NCI-H460 (cell line): ENCODE data around the gene TNFRSF19. TPM values are rescaled to one million over a fixed set of nuclear protein-coding genes. Genes with fewer than 3 reads are reported as not detected.

Source experiments
- DNase-seq: peaks from one replicate; pipeline ENCODE4 v3.0.0-alpha.2; 2016; ENCODE audit warnings: low read depth; ENCODE audit errors: extremely low read depth
- total RNA-seq: library from RNA; depleted of rRNA; stranded (reverse); fragments of >200 nt; shearing (Covaris generic); gene quantifications from 2 replicates; pipeline ENCODE4 v1.2.3, GENCODE V29; 2014

Gene TNFRSF19
- total RNA-seq, 1 experiment from 2014 or later = 31.3 TPM

DNA sequence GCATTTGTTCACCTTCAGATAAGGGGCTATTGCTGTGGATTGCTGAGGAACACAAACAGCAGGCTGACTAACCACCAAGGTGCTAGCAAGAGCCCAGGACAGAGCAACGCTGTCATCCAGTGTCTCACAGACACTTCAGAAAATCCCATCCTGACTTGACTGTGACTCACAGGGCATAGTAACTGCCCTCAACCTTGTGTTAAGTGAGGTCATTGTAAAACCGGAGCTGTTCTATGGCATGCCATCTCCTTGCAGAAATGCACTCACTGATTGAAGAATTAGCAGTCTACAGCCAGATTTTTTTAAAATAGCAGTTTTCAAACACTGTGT lies 51.1 kb downstream of the TNFRSF19 start:
- DNase-seq = peak; percentile 37

DNA sequence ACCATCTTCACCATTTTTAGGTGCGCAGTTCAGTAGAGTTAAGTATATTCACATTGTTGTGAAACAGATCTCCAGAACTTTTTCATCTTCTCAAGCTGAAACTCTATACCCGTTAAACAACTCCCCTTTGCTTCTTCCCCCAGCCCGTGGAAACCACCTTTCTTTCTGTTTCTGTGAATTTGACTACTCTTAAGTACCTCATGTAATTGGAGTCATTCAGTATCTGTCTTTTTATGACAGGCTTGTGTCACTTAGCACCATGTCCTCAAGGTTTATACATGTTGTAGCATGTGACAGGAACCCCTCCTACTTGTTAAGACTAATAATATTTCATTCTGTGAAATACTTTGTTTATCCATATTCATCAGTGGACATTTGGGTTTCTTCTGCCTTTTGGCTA lies 52.8 kb downstream of the TNFRSF19 start:
- no peak for DNase-seq

DNA sequence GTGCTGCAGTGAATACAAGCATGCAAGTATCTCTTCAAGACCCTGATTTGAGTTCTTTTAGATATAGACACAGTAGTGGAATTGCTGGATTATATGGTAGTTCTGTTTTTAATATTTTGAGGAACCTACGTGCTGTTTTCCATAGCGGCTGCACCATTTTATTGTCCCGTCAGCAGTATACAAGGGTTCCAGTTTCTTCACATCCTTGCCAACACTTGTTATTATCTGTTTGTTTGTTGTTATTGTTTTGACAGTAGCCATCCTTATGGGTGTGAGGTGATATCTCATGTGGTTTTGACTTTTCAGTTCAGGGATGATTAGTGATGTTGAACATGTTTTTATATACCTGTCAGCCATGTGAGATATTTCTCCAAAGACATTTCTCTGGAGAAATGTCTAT lies 53.2 kb downstream of the TNFRSF19 start:
- no peak for DNase-seq

DNA sequence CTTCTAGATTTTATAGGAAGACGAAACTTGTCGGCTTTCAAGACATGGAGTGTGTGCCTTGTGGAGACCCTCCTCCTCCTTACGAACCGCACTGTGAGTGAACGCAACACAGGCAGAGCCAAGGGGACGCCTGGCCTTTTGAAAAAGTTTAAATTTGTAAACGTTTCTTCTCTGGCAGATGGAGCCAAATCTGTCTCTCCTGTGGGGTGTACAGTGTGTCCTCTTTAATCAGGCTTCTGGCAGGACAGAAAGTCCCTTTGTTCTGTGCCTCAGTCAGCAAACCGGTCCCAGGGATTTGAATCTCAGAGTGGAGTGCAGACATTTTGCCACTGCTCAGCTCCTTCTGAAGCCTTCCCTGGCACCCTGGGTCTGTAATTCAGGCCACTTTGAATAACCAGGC lies 56.5 kb downstream of the TNFRSF19 start:
- no peak for DNase-seq

DNA sequence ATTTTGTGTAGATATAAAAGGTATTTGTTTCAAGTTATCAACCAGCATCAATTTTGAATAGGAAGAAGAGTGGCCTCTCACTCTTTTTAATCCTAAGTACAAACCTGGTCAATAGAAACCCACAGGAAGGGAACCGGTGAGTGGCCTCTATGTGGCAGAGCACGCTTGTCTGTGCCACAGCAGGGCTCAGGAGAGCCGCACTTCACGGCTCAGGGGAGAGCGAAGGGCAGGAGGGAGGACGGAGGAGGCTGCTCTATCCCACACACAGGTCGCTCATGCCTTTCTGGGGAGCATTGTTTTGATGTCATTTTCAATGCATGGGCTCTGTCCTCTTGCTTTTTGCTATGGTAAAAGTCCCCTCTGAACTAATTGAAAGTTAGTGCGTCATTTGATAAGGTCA lies 57.2 kb downstream of the TNFRSF19 start:
- no peak for DNase-seq

DNA sequence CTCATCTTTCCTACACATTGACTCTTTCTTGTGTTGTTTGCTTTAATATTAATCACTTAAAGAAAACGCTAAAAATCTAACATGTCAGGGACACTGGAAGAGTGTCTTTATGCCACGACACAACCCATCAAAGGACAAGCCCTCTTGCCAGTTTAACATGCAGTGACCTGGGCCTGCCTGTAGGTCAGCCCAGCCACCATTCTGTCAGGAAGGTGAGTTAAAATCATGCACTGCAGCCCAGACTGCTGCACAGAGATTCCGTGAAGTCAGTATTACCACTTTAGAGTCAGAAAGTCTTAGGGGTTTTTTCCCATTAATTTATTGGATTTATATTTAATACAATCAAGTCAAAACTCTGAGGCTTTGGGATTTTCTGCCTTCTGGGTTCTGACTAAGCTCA lies 58.0 kb downstream of the TNFRSF19 start:
- no peak for DNase-seq

DNA sequence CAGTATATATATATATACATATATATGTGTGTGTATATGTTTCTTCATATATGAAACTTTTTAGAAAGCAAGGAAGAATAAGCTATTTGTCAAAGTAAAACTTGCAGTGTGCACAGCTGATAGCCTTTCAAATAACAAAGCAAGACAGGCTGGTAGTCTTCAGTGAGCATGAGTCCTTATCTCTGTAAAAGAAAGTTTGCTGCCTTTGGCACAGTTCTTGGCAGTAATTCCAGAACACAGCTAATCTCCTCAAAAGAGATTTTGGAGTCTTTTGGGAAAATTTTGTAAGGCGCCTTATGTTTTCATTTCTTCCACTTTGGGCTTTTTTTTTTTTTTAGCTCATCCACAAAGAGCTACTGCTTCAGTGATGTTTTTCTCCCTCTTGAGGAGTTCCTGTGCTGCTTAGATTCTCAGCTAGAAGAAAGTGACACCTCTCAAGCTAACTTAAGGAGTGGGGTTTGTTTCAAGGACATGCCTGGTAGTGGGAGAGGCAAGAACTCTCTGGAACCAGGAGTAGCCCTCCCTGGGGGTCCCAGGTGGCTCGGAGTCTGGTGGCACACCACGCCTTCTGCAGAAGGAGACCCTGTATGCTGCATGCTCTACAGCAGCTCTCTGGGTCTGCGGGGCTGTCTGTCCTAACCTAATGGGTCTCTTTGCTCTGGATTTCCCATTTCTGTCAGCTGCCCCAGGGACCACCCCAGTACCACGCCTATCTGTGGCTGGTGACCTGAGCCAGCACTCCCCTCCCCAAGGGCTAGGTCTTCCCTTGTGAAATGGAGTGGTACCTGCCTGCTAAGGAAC lies 58.8 kb downstream of the TNFRSF19 start:
- DNase-seq = no peak

DNA sequence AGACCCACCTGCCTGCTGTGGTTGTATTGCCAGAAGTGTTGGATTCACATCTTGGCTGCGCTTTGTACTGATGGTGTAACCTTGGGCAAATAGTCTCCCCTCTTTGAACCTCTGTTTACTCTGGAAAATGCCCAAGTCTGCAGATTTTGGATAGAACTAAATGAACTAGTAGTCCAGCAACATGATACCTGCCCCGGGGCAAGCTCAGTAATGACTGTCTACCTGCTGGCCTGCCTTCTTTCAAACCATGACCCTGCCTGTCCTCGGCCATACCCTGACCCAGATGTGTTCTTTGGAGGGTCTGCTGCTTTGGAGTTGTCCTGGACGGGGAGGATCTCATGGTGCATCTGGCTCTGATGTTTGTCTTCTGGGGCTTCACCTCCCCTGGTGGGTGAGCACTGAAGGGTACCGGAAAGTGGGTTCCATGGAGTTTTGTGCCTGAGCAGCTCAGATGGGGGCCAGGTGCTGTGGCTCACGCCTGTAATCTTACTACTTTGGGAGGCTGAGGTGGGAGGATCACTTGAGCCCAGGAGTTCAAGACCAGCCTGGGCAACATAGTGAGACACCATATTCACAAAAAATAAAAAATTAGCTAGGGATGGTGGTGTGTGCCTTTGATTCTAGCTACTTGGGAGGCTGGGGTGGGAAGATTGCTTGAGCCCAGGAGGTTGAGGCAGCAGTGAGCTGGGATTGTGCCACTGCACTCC lies 59.5 kb downstream of the TNFRSF19 start:
- DNase-seq = no peak

DNA sequence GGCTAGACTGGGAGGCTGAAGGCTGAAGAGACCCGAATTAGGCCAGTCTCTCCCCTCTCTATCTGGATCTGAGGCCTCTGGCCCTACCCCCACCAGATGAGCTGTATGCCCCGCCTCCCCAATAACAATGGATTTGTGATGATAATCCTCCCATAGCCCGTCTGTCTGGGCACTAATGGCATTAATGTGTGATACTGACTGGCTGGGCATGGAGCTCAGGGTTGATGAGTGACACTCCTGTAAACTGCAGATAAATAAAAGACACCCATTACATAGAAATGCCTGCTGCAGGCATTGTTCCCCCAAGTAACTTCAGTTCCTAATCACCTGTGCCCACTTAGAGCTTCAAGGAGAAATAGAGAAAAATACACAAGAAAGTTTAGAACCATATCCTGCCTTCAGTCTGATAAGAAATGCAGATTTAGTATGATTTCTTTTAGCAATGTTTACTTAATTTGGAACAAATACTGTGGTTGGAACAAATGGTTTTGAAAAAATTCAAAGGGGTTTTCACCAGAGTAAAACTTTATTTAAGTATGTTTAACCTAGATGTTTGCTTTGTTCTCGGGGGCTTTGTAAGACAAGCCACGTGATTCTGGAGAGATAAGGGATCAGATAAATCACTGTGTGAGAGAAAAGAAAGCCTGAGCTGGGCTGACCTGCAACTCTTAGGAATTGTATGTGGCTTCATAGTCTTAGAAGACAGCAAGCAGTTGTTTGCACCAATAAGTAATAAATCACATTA lies 60.3 kb downstream of the TNFRSF19 start:
- DNase-seq = no peak

DNA sequence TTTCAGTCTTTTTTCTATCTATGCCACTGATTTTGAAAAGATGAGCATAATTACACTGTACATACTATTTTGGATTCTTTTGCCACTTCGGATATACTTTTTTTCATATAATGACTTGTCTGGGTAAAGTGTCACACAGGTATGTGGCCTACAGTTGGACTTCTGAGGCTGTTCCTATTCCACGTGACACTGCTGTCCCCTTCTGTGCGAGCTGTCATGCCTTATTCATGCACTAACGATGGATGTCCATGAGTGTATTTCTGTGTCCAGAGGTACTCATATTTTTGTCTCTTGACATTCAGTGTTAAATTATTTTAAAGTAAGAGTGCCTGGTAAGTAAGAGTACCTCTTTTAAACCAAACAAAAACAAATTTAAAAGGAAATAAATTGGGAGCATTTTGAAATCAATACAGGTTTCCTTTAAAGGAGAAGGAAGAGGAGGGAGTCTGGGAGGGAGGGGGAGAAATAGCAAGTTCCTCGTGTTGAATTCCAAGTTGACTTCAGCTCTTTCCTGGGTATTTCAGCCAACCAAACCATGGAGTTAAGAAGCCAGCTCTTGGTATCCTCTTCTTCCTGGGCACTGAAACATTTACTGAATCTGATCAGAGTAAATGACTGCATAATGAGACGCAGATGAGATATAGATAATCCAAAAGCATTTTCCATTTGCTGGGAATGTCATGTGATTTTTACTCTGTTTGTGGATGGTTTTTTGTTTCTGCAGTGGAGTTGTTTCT lies 61.3 kb downstream of the TNFRSF19 start:
- DNase-seq = no peak

DNA sequence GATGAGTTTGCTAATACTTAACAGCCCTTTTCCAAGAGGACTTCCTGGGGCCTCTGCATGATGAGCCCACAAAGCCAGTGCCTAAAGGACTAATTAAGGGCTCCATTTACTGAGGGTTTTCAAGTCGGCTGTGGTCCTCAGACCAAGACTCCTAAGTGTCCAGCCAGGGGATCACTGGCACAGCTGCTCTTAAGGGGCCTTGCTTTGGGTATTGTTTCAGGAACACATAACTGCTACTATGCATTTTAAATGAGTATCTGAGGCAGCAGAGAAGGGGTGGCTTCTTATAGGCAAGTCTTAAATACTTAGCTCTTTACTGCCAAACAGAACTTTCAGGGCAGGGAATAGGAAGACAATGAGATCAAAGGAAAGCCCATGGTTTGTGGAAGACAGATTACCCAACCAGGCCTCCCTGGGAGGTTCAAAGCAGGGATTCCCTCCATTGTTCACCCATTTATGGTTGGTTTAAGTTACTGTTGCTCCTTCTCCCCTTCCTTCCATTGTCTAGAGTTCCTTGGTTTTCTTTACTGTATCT lies 61.9 kb downstream of the TNFRSF19 start:
- no peak for DNase-seq

DNA sequence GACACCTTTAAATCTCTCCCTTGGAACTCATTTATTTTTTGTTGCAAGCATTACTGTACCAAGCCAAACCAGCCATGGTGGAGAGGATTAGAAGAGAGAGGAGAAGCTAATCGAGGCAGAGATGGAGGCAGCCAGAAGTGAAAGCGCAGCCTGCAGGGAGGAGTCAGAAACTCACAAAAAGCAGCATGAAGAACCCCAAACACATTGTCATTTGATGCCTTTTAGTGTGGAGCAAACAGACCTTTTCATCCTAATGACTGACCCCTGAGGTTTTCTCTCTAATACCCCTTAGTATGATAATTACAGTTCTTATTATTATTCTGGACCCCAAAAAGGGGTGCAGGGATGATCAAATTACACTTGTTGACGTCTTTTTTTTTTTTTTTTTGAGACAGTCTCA lies 62.5 kb downstream of the TNFRSF19 start:
- no peak for DNase-seq

DNA sequence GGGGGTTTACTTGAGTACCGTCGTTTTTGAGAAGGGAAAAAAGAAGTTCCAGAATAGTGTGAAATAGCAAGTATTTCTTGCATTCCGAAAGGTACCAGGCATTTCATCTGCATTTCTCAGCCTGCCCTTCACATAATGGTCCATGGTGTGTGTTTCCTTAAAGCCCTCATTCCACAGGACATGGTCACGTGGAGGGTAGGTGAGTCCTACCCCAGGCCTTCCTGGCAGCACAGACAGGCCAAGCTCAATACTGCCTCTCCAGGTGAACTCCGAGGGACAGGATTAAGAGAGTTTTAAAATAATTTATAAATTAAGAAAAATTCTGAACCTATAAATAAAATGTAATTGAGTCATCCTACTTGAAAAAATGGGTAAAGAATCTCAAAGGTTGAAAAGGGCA lies 64.7 kb downstream of the TNFRSF19 start:
- DNase-seq = no peak

DNA sequence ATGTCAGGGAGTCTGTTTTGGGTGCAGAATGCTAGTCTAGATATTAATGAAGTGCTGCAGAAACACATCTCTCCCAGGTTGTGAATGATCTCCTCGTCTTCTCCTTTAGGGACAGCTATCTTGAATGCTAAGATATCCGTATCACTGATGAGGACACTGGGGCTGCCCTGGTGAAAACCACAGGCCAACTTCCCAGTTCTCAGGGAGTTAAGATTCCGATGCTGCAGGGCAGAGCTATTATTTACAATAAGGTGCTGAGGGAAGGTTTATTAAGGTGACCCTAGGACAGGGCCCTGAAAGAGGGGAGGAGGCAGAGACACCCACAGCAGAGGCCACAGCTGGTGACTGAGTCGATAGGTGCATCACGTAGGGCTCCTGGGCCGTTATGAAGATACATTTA lies 66.1 kb downstream of the TNFRSF19 start:
- no peak for DNase-seq

DNA sequence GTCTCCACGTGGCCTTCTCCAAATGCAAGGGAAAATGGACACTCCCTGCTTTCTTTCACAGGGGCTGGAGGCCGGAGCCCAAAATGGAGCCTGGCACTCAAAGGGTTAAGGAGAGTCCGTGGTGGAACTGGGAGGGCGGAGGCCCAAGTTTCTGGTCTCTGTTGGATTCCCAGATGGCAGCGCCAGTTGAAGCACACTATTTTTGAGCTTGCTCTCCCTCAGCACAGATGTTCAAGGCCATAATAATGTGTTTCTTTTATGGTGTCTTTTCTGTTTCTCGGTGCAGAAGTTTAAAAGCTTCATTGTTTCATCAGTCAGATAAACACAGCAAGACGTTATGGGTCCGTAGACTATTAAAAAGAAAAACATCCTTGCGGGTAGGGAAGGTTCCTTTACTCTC lies 67.6 kb downstream of the TNFRSF19 start:
- DNase-seq = no peak

DNA sequence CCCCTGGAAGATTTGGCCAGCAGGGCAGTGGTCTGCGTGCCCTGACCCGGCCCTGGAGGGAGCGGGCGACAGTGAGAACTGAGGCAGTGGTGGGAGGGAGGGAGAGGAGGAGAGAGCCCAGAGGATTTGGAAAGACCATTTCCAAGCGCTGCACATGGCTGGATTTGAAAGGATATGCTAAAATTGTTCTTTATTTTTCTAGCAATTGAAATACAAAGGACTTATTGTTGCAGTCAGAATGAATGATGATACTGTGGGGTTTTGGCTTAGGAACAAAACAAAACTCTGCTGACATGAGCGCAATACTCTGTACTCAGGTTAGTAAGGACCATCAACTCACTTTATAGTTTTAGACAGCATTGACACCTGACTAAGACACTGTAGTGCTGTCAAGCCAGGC lies 69.5 kb downstream of the TNFRSF19 start:
- no peak for DNase-seq

DNA sequence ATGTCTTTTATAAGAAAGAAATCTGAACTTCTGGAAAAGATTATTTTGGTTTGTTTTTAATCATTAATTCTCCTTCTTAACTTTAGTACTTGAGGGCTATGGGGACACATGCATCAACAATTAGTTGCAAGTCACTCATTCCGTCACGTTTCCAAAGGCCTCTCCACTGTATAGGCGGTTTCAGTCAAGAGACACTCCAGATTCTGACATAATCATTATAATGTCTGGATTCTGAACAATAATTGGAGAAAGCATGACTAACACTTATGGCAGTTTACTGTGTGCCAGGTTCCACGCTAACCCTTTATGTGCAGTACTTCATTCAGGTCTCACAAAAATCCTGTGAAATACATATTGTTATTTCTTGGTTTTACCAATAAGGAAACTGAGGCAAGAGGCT lies 71.9 kb downstream of the TNFRSF19 start:
- DNase-seq = no peak

DNA sequence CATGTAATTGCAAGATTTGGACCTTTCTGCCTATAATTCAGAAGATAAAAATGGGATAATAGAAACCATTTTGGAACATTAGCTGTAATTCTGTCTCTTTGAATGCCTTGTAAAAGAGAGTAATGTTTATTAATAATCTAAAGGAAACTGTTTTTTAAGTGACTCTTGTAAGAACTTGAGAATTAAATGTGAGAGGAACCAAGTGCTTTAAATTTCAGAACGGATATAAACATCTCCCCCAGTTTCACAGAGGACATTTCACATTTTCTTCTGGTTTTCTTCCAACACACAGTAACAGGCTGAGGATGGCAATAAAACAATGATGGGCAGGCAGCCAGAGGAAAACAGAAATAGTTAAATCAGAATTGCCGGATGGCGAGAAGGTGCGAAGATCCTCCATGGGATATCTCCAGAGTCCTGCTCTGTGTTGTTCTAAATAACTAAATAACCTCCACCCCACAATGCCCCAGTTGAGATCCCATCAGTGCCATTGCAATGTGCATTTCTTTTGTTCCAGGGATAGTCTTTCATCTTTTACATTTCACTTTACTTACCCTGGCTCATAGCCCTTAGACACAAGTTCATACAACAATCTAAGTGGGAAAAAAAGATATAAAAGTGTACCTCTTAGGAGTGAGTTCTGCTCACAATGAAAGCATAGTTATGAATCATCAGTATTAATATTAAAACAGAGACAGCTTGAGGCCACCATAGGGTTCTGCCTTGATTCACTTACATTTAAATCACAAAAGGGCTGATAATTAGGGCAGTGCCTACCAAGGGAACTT lies 73.3 kb downstream of the TNFRSF19 start:
- DNase-seq = no peak

DNA sequence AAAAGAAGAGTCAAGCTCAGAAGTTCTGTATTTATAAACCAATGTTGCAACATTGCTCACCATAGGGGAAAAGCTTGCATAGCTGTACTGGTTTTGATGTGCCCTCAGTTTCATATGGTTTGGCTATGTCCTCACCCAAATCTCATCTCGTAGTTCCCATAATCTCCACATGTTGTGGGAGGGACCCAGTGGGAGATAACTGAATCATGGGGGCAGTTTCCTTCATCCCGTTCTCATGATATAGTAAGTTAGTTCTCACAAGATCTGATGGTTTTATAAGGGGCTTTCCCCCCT lies 73.9 kb downstream of the TNFRSF19 start:
- DNase-seq = no peak

DNA sequence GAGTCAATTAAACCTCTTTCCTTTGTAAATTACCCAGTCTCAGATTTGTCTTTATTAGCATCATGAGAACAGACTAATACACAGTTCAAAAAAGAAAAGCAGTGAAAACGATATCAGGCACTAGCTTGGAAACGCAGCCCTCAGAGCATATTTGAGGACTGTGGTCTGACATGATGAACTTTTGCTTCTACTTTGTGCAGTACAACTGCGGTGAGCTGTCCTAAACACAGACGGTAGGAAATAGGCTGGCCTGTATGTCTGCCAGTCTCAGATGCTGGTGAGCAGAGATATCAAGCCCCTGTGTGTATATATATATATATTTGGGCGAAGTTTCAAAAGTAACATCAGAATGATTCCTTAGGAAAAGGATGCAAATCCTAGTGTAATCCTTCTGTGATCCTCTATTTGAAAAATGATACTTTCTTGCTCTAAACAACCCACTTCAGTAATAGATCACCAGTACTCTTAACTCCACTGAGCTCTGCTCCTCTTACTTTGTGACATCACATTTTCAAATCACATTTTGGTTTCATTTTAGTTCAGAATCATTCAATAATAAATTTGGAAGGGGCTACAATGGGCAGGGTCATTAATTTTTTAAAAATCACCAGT lies 74.4 kb downstream of the TNFRSF19 start:
- DNase-seq = no peak
